Subcutaneous preadipocyte (primary cell): ENCODE measurements around the gene SCGB2A2. TPM values are rescaled to one million over a fixed set of nuclear protein-coding genes. Genes with fewer than 3 reads are reported as not detected.

Source experiments
- total RNA-seq: library from RNA; depleted of rRNA; stranded (reverse); fragments of >200 nt; gene quantifications from 2 replicates; pipeline ENCODE4 v1.2.3, GENCODE V29; 2012

The SCGB2A2 gene
- total RNA-seq = not detected in 2 replicates

DNA sequence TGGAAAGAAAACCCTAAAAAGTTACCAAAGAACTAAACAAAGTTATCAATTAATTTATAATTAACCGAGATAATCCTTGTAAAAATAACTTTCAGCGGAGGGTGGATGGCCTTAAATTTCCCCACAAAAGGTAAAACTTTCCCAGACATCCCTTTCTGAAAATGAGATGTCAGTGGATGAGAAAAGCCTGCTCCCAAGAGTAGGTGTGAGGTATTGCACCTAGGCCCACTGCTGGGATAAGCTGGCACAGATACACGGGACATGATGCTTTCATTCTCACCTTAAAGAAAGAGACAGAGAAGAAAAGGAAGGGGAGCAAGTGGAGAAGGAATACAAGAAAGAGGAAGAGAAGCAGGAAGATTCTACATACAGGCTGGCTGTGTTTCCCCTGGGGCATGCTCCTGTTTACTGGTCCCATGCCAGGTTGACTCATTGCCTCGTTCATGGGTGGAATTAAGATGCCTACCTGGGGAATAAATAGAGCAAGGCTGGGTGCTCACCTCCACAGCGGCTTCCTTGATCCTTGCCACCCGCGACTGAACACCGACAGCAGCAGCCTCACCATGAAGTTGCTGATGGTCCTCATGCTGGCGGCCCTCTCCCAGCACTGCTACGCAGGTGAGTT is at the start of gene SCGB2A2:
TSS of gene SCGB2A2 (plus strand) at position 505 of the 625 bp plus-strand sequence. CDS start at position 564, 59 bp downstream.

DNA sequence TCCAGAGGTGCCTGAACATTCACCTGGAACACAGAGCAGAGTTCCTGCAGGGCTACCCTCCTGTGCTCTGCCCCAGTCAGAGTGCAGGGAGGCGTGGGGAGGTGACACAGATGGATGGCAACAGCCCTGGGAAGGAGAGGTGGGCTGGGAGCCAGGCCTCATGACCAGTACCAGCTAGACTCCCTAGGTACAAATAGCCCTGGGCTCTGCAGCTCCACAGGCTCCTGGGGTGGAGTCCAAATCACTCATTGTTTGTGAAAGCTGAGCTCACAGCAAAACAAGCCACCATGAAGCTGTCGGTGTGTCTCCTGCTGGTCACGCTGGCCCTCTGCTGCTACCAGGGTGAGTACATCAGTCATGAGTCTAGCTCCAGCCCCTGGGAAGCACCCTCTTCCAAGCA is 27.9 kb upstream of the SCGB2A2 start, which contains the start of gene SCGB1D2:
TSS of gene SCGB1D2 (plus strand) at position 219 of the 400 bp plus-strand sequence. CDS start at position 288, 69 bp downstream.

DNA sequence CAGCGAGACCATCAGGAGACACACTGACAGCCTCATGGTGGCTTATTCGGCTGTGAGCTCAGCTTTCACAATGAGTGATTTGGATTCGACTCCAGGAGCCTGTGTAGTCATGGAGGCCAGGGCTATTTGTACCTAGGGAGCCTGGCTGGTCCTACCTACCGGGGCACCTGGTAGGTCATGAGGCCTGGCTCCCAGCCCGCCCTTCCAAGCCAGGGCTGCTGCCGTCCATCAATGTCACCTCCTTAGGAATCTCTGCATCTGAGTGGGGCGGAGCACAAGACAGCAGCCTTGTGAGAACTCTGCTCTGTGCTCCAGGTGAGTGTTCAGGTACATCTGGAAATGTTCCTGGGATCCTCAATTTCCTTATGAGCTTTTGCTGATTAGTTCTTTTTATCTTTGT is 29.0 kb downstream of the SCGB2A2 start, which contains the start of gene SCGB1D4:
TSS of gene SCGB1D4 (minus strand) at position 101 of the 400 bp plus-strand sequence. CDS start at position 36, 65 bp downstream.

Other genes starting within 250 kb of the SCGB2A2 start
- gene INCENP, start 146.1 kb upstream of the SCGB2A2 start, total RNA-seq = 34.9 and 55.5 TPM in 2 replicates
- not detected in 2 replicates for gene SCGB1D1, start 79.9 kb upstream of the SCGB2A2 start, total RNA-seq
- gene SCGB2A1, start 61.5 kb upstream of the SCGB2A2 start, total RNA-seq = not detected in 2 replicates
- gene SCGB1D2, start 27.9 kb upstream of the SCGB2A2 start, total RNA-seq = not detected in 2 replicates
- gene SCGB1D4, start 28.9 kb downstream of the SCGB2A2 start, total RNA-seq = not detected in 2 replicates
- gene ASRGL1, start 67.3 kb downstream of the SCGB2A2 start, total RNA-seq = not detected in 2 replicates
- not detected in 2 replicates for gene SCGB1A1, start 148.9 kb downstream of the SCGB2A2 start, total RNA-seq